Measurements from ENCODE around the gene LIX1. TPM values are rescaled to one million over a fixed set of nuclear protein-coding genes. Genes with fewer than 3 reads are reported as not detected.

The LIX1 gene
- total and polyA plus RNA-seq, 10 donors = 0.06 to 0.14 TPM; not detected in 8

DNA sequence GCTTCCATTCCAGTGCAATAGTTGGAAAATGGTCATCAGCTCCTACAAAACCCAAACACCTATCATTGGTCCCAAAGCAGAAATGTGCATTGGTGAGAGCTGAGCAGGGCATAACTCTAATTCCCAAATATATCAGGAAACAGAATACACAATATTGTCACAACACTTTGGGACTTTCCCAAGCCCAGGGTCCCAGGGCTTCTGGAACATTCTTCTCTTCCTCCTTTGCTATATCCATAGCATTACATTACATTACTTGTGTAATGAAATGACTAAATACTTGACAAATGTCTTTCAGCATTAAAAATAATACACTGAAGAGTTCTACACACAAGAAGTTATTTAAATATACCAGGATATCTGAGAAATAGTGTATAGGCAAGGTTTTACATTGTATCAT is 45.6 kb downstream of the LIX1 start:
- DNase-seq = no peak
- no peak for TF ChIP-seq POLR2AphosphoS5 (IDR thresholded peaks at IDR 0.05)
- no peak for TF ChIP-seq POLR2A (IDR thresholded peaks at IDR 0.05)
- TF ChIP-seq, protein P1, sequence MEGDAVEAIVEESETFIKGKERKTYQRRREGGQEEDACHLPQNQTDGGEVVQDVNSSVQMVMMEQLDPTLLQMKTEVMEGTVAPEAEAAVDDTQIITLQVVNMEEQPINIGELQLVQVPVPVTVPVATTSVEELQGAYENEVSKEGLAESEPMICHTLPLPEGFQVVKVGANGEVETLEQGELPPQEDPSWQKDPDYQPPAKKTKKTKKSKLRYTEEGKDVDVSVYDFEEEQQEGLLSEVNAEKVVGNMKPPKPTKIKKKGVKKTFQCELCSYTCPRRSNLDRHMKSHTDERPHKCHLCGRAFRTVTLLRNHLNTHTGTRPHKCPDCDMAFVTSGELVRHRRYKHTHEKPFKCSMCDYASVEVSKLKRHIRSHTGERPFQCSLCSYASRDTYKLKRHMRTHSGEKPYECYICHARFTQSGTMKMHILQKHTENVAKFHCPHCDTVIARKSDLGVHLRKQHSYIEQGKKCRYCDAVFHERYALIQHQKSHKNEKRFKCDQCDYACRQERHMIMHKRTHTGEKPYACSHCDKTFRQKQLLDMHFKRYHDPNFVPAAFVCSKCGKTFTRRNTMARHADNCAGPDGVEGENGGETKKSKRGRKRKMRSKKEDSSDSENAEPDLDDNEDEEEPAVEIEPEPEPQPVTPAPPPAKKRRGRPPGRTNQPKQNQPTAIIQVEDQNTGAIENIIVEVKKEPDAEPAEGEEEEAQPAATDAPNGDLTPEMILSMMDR (IDR thresholded peaks at IDR 0.05 in 8 of 11, conservative IDR thresholded peaks at IDR 0.05 in 3 of 11) = no peak
- Histone ChIP-seq H3K4me3 (no peak overlapping the region), H3K4me1 (peaks cover 0 to 23% (median 0%) of the 10 kb centered on the region in 6 donors), H3K36me3 (no peaks in the 10 kb centered on the region), H3K27me3 (replicated peaks in 1 of 7) (no peaks in the 10 kb centered on the region), H3K9me3 (no peaks in the 10 kb centered on the region), H3K27ac (no peak overlapping the region)
- intact Hi-C loops (cut with DNase I; ENCODE audit: low total_unique reads) = no loop called here

GRCh38 chr5:97096191-97096590 is 46.2 kb downstream of the LIX1 start:
- no peaks in the 10 kb centered on the region for H3K27me3 ChIP-seq (replicated peaks in 1 of 7)
- H3K4me1 ChIP-seq = peaks cover 0 to 23% (median 0%) of the 10 kb centered on the region in 6 donors
- H3K36me3 ChIP-seq = no peaks in the 10 kb centered on the region
- no peak overlapping the region for H3K27ac ChIP-seq
- 61 to 80% (median 67%) methylated on average over 5 of the region's 5 CpGs for WGBS, 5 donors
- no peak for DNase-seq
- H3K4me3 ChIP-seq = no peak overlapping the region
- intact Hi-C loops (cut with DNase I; ENCODE audit: low total_unique reads) = no loop called here
- TF ChIP-seq, protein P1 (IDR thresholded peaks at IDR 0.05 in 8 of 11, conservative IDR thresholded peaks at IDR 0.05 in 3 of 11) = no peak
- TF ChIP-seq POLR2A (IDR thresholded peaks at IDR 0.05) (no peak), POLR2AphosphoS5 (IDR thresholded peaks at IDR 0.05) (no peak)
- H3K9me3 ChIP-seq = no peaks in the 10 kb centered on the region

DNA sequence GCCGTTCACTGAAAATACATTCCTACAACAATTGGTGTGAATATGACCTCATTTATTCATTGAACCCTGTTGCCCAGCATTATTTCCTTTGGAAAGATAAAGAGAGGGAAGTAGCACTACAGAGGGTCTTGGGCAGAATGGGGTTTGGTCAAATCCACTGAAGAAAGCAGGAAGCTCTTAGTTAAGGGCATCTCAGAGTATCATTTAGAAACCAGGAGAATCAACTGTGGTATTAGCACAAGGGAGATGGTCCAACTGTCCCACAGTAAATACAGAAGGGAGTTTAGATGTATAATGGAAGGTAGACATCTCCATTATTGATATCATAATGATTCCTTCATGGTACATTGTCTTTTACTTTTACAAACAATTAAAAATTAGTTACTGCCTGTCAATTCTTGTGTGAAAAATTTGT is 47.1 kb downstream of the LIX1 start:
- Histone ChIP-seq H3K4me3 (no peak overlapping the region), H3K4me1 (peaks cover 0 to 23% (median 0%) of the 10 kb centered on the region in 6 donors), H3K9me3 (no peaks in the 10 kb centered on the region), H3K27me3 (replicated peaks in 1 of 7) (no peaks in the 10 kb centered on the region), H3K36me3 (no peaks in the 10 kb centered on the region), H3K27ac (no peak overlapping the region)
- 58 to 67% (median 63%) methylated on average over 1 of the region's 1 CpG for WGBS, 5 donors
- TF ChIP-seq POLR2AphosphoS5 (IDR thresholded peaks at IDR 0.05) (no peak), POLR2A (IDR thresholded peaks at IDR 0.05) (no peak)
- TF ChIP-seq, protein P1 (IDR thresholded peaks at IDR 0.05 in 8 of 11, conservative IDR thresholded peaks at IDR 0.05 in 3 of 11) = no peak
- intact Hi-C loops (cut with DNase I; ENCODE audit: low total_unique reads) = no loop called here
- no peak for DNase-seq

DNA sequence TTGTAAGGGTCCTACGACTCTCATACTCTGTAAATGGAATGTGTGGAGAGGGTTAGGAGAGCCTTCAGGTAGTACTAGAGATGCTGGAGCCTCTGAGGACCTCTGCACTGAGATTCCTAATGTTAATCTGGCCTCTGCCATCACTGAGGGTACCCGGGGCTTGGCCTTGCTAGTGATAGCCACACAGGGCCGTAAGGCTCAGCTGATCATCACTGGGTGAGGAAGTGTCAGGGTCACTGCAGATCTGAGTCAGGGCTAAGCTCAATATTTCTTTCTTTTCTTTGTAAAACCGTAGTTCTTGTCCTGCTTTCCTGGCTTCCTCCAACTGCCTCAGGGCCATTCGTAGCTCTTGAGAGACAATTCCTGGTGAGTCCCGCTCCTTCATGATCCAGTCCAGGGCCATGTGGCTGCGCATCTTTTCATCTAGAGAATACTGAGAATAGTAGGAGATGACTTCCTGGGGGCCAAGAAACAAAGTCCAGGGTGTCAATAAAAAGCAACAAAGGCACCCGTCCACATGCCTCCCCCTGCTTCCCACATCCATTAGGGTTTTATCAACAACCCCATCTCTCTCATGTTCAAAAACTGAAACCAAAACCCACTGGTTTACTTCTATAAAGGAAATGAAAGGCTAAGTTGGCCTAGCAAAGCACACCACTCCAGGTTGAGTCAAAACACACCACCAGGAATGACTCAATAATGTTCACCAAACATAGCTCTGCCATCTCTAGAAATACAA is 47.7 kb downstream of the LIX1 start:
- Histone ChIP-seq H3K27ac (no peak overlapping the region), H3K36me3 (no peaks in the 10 kb centered on the region), H3K9me3 (no peaks in the 10 kb centered on the region), H3K4me3 (no peak overlapping the region), H3K4me1 (peaks cover 0 to 23% (median 0%) of the 10 kb centered on the region in 6 donors), H3K27me3 (replicated peaks in 1 of 7) (no peaks in the 10 kb centered on the region)
- 79 to 89% (median 81%) methylated on average over 8 of the region's 8 CpGs for WGBS, 5 donors
- intact Hi-C loops (cut with DNase I; ENCODE audit: low total_unique reads) = no loop called here
- no peak for DNase-seq
- TF ChIP-seq POLR2A (IDR thresholded peaks at IDR 0.05) (no peak), POLR2AphosphoS5 (IDR thresholded peaks at IDR 0.05) (no peak)
- TF ChIP-seq, protein P1 (IDR thresholded peaks at IDR 0.05 in 8 of 11, conservative IDR thresholded peaks at IDR 0.05 in 3 of 11) = no peak

Measured in spleen (tissue), 11 donors.